Heart left ventricle (tissue), 13 donors: ENCODE data around the gene COP1.

Experiments used
- POLR2A ChIP-seq, 2 donors: fragments of 450-650 bp; IDR thresholded peaks; one replicate each; pipeline ENCODE4 v1.6.1; 2017; ENCODE audit warnings: antibody characterized with exemption in 2 of 2, mild to moderate bottlenecking in 2 of 2, moderate library complexity in 2 of 2
- TF ChIP-seq, protein P1 (sequence below), 12 donors: fragments of 200-600 bp; sonication (generic) in 4 of 12; IDR thresholded peaks; one replicate each; pipeline versions ENCODE4 v1.5.0 to v1.8.0; 2018 to 2022; ENCODE audit warnings: antibody characterized with exemption in 12 of 12, mild to moderate bottlenecking in 5 of 12
- donor health status: ischemic (EF 13 %, LVEDD 7.1; RV severe dilation, severe dysfunction).
- donor health status: DM: no; HTN: yes; CAD: no.
- donor health status: DM: no; HTN: no; CAD: no.
- donor health status: ischemic (EF 25% LVEDD 6.9; RV normal size, moderate dysfunction).
- donor health status: ischemic (EF 25% LVEDD 5.7; RV mildly dilated, moderate dysfunction).
- donor health status: ischemic (EF 35%, LVEDD 5.7; RV mildly dilated, moderate dysfunction).
- donor health status: nonischemic (EF 11% LVEDD 7.7; RV severe dilation, severe dysfunction).
- donor health status: DM: yes; HTN: yes; CAD: no.
- donor health status: PGD.
- donor health status: ischemic (EF 29% LVEDD 5.4; RV normal size, mild dysfunction).
- donor health status: nonischemic (EF 23%, LVEDD 6.1; RV moderate dilation, normal function).

DNA sequence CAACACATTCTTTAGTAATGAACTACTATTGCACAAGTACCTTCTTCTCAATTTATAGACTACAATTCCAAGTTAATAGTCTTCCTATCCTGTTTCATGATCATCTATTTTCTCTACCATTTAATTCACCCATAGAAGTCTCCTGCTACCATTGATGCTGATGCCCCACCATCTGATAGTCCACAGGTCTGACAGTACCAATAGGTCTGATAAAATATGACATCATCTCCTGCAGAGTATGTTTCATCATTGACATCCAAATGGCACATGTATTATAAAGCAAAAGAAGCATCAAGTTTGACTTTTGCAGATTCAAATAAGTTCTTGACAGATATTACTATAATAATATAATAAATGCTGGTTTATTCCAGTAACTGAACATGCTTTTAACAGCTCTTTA lies 5.5 kb downstream of the COP1 start:
- TF ChIP-seq, protein P1, sequence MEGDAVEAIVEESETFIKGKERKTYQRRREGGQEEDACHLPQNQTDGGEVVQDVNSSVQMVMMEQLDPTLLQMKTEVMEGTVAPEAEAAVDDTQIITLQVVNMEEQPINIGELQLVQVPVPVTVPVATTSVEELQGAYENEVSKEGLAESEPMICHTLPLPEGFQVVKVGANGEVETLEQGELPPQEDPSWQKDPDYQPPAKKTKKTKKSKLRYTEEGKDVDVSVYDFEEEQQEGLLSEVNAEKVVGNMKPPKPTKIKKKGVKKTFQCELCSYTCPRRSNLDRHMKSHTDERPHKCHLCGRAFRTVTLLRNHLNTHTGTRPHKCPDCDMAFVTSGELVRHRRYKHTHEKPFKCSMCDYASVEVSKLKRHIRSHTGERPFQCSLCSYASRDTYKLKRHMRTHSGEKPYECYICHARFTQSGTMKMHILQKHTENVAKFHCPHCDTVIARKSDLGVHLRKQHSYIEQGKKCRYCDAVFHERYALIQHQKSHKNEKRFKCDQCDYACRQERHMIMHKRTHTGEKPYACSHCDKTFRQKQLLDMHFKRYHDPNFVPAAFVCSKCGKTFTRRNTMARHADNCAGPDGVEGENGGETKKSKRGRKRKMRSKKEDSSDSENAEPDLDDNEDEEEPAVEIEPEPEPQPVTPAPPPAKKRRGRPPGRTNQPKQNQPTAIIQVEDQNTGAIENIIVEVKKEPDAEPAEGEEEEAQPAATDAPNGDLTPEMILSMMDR (IDR thresholded peaks at IDR 0.05): no peak
- no peak for TF ChIP-seq POLR2A (IDR thresholded peaks at IDR 0.05)
